Stimulated activated memory B cell treated with anti-CD40 and anti-IgM and Interleukin-4, amounts not matched to agents 10 μg/mL and 1 μg/mL and 100 μg/mL, for 72 hours (primary cell): ENCODE data around the gene C16orf54.
"Not testable (repeated sequence)": the region's sequence is repeated elsewhere in the genome, so short reads cannot be mapped to it uniquely, and the experiment has no call there.

Experiments
- ATAC-seq: fragments of 150-1000 bp; cut with Tn5 transposase; 2 replicates; pipeline ENCODE4 v1.10.0; 2021
- H3K27ac Mint-ChIP-seq: one replicate; pipeline ENCODE4 v1.8.0; 2022; ENCODE audit warnings: mild to moderate bottlenecking, mixed read lengths
- H3K27me3 Mint-ChIP-seq: one replicate; pipeline ENCODE4 v1.8.0; 2022; ENCODE audit warnings: mixed read lengths
- H3K36me3 Mint-ChIP-seq: one replicate; pipeline ENCODE4 v1.8.0; 2022; ENCODE audit warnings: mixed read lengths
- H3K4me1 Mint-ChIP-seq: one replicate; pipeline ENCODE4 v1.8.0; 2022; ENCODE audit warnings: mixed read lengths
- H3K4me3 Mint-ChIP-seq: one replicate; pipeline ENCODE4 v1.8.0; 2022; ENCODE audit warnings: mild to moderate bottlenecking, moderate library complexity, mixed read lengths
- H3K9me3 Mint-ChIP-seq: one replicate; pipeline ENCODE4 v1.8.0; 2022; ENCODE audit warnings: mixed read lengths

C16orf54 gene

GRCh38 chr16:29745853-29746345 is at the start of gene C16orf54:
Gene C16orf54, minus strand, starts transcription at chr16:29745990. Its CDS starts 1,039 bp downstream, at chr16:29744951.
- peak; percentile 95 for ATAC-seq
- Mint-ChIP-seq H3K4me1 (peaks cover 50% of the 10 kb centered on the region), H3K27ac (peak within 1 kb of the TSS; percentile 89), H3K4me3 (peak within 1 kb of the TSS; percentile 95), H3K36me3 (peaks cover 26% of the 10 kb centered on the region), H3K27me3 (no peaks in the 10 kb centered on the region), H3K9me3 (no peaks in the 10 kb centered on the region)

GRCh38 chr16:29794231-29794710 is 48.5 kb upstream of the C16orf54 start:
- no peak overlapping the region for H3K27ac Mint-ChIP-seq
- H3K36me3 Mint-ChIP-seq = peaks cover 29% of the 10 kb centered on the region

GRCh38 chr16:29793153-29793552 is 47.4 kb upstream of the C16orf54 start:
- not testable (repeated sequence) for H3K27ac Mint-ChIP-seq, H3K4me3 Mint-ChIP-seq
- peaks cover 18% of the 10 kb centered on the region for H3K36me3 Mint-ChIP-seq

More at GRCh38 chr16:29794231-29794710, 48.5 kb upstream of the C16orf54 start:
- Mint-ChIP-seq H3K4me1 (peaks cover 21% of the 10 kb centered on the region), H3K27me3 (no peaks in the 10 kb centered on the region), H3K4me3 (no peak overlapping the region), H3K9me3 (no peaks in the 10 kb centered on the region)
- no peak for ATAC-seq

GRCh38 chr16:29791845-29792807 is 46.3 kb upstream of the C16orf54 start:
- no peak for ATAC-seq
- H3K27ac Mint-ChIP-seq = peak overlapping the region; percentile 85
- no peaks in the 10 kb centered on the region for H3K9me3 Mint-ChIP-seq
- H3K27me3 Mint-ChIP-seq = no peaks in the 10 kb centered on the region
- peak overlapping the region; percentile 55 for H3K4me3 Mint-ChIP-seq
- H3K4me1 Mint-ChIP-seq = peaks cover 21% of the 10 kb centered on the region
- peaks cover 11% of the 10 kb centered on the region for H3K36me3 Mint-ChIP-seq

More at GRCh38 chr16:29793153-29793552, 47.4 kb upstream of the C16orf54 start:
- H3K4me1 Mint-ChIP-seq = peaks cover 21% of the 10 kb centered on the region
- ATAC-seq, H3K27me3 Mint-ChIP-seq, H3K9me3 Mint-ChIP-seq: not testable (repeated sequence)

- H3K36me3 Mint-ChIP-seq = peaks cover 7% of the 10 kb centered on the region
These were observed 45.4 kb upstream of the C16orf54 start for GRCh38 chr16:29790949-29791844.

GRCh38 chr16:29790183-29790948 is 44.6 kb upstream of the C16orf54 start, which contains the start of gene KIF22:
Gene KIF22, plus strand, starts transcription at chr16:29790751. Its CDS starts 9 bp downstream, at chr16:29790760.
- peak within 1 kb of the TSS; percentile 85 for H3K27ac Mint-ChIP-seq
- H3K4me1 Mint-ChIP-seq = peaks cover 25% of the 10 kb centered on the region
- peak; percentile 100 for ATAC-seq
- H3K9me3 Mint-ChIP-seq = no peaks in the 10 kb centered on the region
- peaks cover 7% of the 10 kb centered on the region for H3K36me3 Mint-ChIP-seq
- H3K27me3 Mint-ChIP-seq = no peaks in the 10 kb centered on the region
- H3K4me3 Mint-ChIP-seq = peak within 1 kb of the TSS; percentile 85

More at GRCh38 chr16:29790949-29791844, 45.4 kb upstream of the C16orf54 start:
- ATAC-seq = no peak
- Mint-ChIP-seq H3K27me3 (no peaks in the 10 kb centered on the region), H3K4me3 (peak overlapping the region; percentile 85), H3K9me3 (no peaks in the 10 kb centered on the region), H3K27ac (peak overlapping the region; percentile 85), H3K4me1 (peaks cover 21% of the 10 kb centered on the region)

GRCh38 chr16:29789775-29790182 is 44.0 kb upstream of the C16orf54 start:
- peak; percentile 0 for ATAC-seq
- H3K27me3 Mint-ChIP-seq = no peaks in the 10 kb centered on the region
- H3K9me3 Mint-ChIP-seq = no peaks in the 10 kb centered on the region
- H3K4me1 Mint-ChIP-seq = peaks cover 30% of the 10 kb centered on the region
- H3K4me3 Mint-ChIP-seq = peak overlapping the region; percentile 85
- H3K27ac Mint-ChIP-seq = peak overlapping the region; percentile 85
- peaks cover 7% of the 10 kb centered on the region for H3K36me3 Mint-ChIP-seq

- ATAC-seq, H3K36me3 Mint-ChIP-seq, H3K9me3 Mint-ChIP-seq, H3K27me3 Mint-ChIP-seq, H3K4me3 Mint-ChIP-seq, H3K27ac Mint-ChIP-seq: not testable (repeated sequence)
- peaks cover 16% of the 10 kb centered on the region for H3K4me1 Mint-ChIP-seq
These were observed 41.4 kb upstream of the C16orf54 start for GRCh38 chr16:29787155-29787554.

- no peaks in the 10 kb centered on the region for H3K36me3 Mint-ChIP-seq
- peak; percentile 86 for ATAC-seq
- no peaks in the 10 kb centered on the region for H3K9me3 Mint-ChIP-seq
- H3K4me1 Mint-ChIP-seq = peaks cover 16% of the 10 kb centered on the region
- peak overlapping the region; percentile 77 for H3K27ac Mint-ChIP-seq
- H3K27me3 Mint-ChIP-seq = no peaks in the 10 kb centered on the region
- peak overlapping the region; percentile 72 for H3K4me3 Mint-ChIP-seq
These were observed 39.2 kb upstream of the C16orf54 start for GRCh38 chr16:29784901-29785500.

- Mint-ChIP-seq H3K4me1 (peaks cover 16% of the 10 kb centered on the region), H3K9me3 (no peaks in the 10 kb centered on the region), H3K27me3 (no peaks in the 10 kb centered on the region), H3K27ac (peak overlapping the region; percentile 77), H3K4me3 (no peak overlapping the region), H3K36me3 (no peaks in the 10 kb centered on the region)
- ATAC-seq = no peak
These were observed 38.4 kb upstream of the C16orf54 start for GRCh38 chr16:29784157-29784556.

GRCh38 chr16:29783094-29783953 is 37.5 kb upstream of the C16orf54 start:
- ATAC-seq, H3K9me3 Mint-ChIP-seq, H3K4me3 Mint-ChIP-seq, H3K27me3 Mint-ChIP-seq, H3K36me3 Mint-ChIP-seq: not testable (repeated sequence)
- Mint-ChIP-seq H3K4me1 (peaks cover 16% of the 10 kb centered on the region), H3K27ac (peak overlapping the region; percentile 45)

GRCh38 chr16:29779474-29779873 is 33.7 kb upstream of the C16orf54 start:
- no peak overlapping the region for H3K27ac Mint-ChIP-seq
- H3K27me3 Mint-ChIP-seq = no peaks in the 10 kb centered on the region
- H3K4me1 Mint-ChIP-seq = peaks cover 7% of the 10 kb centered on the region
- no peaks in the 10 kb centered on the region for H3K36me3 Mint-ChIP-seq
- ATAC-seq = no peak
- no peaks in the 10 kb centered on the region for H3K9me3 Mint-ChIP-seq
- no peak overlapping the region for H3K4me3 Mint-ChIP-seq
